CD4-positive, alpha-beta T cell treated with Interleukin-1 beta for 1 hour (primary cell): ENCODE measurements around the gene CERS6.

Source experiments
- DNase-seq, 2 donors: peaks; one replicate each; pipeline ENCODE4 v3.0.0-alpha.2; 2020 to 2022

Gene CERS6

DNA sequence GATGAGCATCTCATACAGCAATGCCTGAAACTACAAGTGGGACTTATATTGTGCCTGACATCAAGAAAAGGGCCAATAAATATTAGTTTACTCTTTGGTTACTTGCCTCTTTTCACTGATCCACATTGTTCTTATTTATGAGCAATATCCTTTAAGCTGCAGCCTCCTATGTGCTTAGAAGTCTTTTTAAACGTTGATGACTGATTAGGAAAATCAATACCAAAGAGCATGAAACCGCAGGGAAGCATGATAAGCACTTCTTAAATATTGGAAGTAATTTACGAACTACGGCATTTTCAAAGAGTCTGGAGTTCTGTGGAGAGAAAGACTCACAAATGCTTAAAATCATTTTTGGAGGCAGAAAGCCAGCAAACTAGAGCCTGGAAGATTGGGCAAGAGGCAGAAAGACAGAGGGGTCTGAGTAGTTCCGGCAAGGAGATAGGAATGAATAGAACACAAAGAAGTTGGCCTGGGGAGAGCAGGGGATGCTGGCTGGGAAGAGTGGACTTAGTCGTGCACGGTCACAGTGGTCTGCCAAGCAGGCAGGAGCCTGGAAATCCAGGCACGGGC, 223.8 kb downstream of the CERS6 start:
- no peak for DNase-seq

DNA sequence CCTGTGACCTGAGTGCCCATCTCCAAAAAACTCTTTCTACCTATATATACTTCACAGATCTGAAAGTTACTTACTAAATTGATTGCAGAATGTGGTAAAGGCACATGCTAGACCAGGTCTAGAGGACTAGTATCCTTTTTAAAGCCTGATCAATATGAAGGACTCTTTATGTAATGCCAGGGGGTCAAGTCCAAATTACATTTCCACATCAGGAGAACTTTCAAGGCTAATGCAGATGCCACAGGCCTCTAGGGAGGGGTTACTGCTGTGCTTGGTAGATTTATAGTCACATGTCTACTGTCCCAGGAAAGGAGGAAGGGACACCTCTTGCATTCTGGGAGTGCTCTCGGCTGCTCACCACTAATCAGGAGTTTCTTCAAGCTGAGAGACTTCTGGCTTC, 227.9 kb downstream of the CERS6 start:
- no peak for DNase-seq

DNA sequence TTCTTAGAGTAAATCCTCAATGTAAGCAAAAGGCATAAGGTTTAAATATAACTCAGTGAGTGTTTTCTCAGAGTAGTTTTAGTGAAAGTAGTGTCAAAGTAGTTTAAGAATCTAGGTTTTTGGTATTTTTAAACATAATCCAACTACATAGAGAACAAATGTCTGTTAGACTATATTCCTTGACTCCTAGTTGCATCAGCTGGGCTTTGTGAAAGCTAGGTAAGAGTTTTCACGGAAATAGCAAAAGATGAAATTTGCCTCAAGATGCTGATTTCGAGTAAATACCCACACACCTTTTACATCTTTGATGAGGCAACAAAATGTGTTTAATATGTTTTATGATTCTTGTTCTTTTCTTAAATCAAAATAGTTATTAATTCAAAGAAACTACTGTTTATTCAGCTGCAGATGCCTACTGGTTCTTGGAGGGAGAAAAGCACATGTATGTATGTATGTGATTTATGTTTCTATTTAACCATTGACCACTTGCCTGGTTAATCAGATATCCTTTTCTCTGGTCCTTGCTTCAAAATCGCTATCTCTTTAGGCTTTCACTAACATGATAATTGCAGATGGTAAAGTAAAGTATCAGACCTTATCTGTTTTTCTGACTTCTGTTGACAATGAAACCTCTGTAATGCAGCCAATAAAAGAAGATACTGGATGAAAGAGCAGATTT, 229.0 kb downstream of the CERS6 start:
- DNase-seq: no peak

DNA sequence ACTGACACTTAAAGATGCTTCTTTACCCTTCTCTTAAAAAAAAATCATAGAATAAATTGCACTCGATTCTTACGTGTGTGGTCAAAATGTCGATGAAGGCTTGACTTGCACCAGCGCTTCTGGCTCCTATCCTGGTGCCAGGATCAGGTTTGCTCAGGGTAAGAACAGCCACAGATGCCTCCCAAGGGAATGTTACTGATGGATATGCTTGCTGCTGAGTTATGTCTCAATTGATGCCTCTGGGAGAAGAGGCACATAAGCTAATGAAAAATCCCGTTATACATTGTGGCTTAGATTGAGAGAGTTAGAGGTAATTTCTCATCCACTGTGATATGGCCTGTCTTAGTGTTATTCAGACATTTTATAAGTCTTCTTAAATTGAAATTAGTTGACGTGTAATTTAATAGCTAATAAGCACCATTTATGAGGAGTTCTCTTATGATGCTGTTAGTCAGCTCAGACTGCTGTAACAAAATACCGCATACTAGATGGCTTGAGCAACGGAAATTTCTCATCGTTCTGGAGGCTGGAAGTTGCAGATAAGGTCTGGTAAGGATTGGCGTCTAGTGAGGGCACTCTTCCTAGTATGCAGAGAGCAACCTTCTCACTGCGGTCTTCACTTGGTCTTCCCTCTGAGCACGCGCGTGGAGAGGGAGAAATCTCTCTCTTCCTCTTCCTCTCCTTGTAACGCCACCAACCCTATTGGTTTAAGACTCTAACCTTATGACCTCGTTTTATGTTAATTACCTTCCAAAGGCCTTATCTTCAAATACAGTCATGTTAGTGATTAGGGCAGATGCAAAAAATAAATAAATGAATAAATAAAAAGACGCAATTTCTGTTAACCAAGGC, 229.8 kb downstream of the CERS6 start:
- peak in 1 of 2 donors; percentile 10 for DNase-seq

DNA sequence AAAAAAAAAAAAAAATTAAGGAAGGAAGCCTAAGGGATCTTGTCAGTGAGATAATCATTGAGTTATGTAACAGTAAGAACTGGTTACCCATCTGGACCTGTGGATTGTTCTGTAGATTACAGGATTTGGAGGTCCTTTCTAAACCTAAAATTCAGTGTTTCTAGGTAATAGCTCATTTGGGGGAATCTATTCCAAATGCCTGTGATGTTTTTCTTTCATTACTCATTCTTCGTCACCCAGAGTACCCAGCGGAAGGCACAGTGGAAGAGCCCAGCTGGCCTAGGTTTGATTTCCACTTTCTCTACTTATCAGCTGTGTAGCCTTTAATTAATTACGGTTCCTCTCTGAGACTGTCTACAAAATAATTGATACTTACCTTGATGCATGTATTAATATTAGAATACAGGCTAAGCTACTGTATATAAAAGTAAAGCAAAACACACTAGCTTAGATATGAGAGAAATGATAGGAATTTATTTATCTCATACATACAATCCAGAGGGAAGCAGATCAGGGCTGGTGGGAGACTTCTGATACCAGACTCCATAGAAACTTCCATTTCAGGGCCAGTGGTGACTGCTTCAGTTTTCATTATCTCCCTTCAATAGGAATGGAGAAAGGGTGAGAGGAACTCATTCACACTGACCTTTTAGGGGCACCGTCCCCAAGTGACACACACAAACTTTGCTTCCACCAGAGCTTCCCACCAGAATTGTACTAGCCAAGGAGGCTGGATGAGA, 230.6 kb downstream of the CERS6 start:
- no peak for DNase-seq

- DNase-seq: peak; percentile 11 to 12
Observed at GRCh38 chr2:168687314-168687713, 231.2 kb downstream of the CERS6 start.

DNA sequence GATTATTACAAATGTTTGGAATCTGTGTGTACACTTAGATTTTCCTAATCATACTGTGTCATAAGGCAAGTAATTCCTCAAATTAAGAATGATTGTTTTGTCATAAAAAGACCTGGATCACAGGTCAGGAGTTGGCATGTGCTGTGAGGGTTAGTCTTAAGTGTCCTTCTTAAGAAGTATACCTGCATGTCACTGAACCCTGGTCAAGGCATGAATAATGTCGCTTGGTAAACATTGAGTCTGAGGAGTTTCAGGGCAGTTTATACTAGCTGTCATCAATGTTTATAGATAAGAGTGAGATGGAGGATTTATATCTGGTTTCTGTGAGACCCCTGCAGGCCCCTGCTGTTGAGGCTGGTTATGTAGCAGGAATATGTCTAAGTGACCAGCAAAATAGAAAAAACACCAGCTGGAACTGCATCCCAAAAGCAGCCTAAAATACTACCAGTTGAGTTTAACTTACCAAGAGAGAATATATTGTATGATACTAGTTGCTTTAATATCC, 234.4 kb downstream of the CERS6 start:
- DNase-seq: no peak

DNA sequence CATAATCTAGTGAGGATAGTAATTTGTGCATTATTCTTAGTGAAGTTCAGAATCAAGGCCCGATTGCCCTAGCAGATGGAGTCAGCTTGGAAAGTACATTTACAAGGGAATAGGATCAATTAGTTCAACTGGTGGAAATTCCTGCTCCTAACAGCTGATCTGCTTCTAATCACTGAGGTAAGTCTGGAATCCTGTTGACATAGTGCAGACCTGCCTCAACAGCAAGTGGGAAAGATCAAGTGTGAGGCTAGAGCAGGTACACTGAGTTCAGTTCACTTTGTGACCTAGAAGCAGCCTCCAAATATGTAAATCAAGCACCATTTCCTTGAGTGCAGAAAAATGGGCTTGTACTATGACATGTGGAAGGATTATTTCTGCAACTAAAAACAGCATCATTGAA, 235.1 kb downstream of the CERS6 start:
- no peak for DNase-seq

GRCh38 chr2:168692132-168692744, 236.2 kb downstream of the CERS6 start:
- no peak for DNase-seq

GRCh38 chr2:168694173-168694572, 238.1 kb downstream of the CERS6 start:
- no peak for DNase-seq

DNA sequence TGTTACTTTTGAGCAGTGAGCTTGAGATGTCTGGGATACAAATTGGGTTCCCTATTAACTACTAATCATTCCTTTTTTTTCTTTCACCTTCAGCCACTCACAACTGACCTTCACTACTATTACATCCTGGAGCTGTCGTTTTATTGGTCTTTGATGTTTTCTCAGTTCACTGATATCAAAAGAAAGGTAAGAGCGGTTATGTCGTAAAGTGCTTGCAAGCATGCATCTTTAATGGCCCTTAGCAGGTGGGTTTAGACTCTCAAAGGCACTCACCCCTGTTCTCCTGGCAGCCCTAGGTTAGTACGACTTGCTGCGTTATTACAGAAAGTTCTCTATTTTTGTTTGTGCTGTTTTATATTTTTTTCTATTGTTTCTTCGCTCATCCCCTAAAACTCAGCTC, 238.8 kb downstream of the CERS6 start:
- no peak for DNase-seq

DNA sequence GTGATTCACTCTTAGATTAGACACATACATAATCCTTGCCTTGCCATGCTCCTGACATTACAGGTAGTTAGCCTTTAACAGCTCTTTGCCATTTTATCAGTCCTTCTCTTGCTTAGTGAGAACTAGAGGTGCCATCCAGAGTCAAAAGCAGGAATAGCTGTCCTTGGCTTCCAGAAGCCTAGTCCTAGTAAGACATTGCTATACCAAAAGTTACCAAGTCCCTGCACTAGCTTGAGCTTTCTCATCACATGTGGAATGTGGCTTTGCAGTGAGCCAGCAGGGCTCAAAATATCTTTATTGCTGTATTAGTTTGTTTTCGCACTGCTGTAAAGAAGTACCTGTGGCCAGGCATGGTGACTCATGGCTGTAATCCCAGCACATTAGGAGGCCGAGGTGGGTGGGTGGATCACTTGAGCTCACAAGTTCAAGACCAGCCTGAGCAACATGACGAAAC, 241.6 kb downstream of the CERS6 start:
- no peak for DNase-seq

- DNase-seq: no peak
Observed at GRCh38 chr2:168698969-168699368, 242.9 kb downstream of the CERS6 start.

DNA sequence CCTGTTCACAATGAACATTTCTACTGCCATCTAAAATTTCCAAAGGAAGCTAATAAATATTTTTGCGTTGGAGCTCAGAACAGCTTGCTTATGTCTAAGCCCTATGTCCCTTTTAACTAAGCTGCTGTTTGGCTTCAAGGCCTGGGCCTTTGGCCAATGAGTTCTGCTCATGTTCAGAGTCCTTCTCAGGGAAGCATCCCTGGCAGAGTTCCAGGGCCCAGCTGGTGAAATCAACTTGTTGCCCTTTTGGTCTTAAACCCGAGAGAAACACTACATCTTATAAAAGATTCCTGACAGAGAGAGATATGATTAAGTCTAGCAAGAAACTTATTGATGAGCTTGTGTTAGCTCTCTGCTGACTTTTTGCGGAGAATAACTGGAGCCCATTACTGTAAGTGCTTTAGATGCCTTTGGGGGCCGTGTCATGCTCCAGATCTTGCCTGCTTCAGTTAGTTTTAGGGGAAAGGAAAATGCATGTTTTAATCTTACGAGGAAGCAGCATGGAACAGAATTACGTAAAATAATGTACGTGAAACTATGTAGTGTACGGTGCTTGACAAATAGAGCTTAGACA, 243.9 kb downstream of the CERS6 start:
- DNase-seq: no peak

DNA sequence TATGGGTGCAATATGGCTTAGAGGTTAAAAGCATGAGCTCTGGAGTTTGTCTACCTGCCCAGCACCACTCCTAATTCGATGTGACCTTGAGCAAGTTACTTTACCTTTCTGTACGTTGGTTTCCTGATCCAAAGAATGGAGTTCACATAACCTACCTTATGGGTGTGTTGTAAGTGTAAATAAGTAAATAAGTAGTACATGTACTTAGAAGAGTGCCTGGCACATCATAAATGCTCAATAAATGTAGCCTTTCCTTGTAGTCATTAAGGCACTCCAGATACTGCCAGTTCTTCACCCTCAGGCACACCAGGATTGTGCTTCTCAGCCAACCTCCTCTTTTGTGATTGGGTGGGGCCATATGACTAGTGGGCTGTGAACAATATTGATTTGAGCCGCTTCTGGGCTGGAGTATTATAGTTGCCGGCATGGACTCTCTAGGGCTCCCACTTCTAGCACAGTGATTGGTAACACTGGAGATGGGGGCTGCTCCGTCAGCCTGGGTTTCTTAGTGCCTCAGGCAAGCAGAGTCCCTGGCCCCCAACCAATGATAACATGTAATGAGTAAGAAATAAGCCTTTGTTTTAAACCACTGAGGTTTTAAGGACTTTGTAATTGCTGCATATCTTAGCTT, 244.7 kb downstream of the CERS6 start:
- DNase-seq: no peak

GRCh38 chr2:168702579-168702978, 246.5 kb downstream of the CERS6 start:
- DNase-seq: no peak

- no peak for DNase-seq
Observed at GRCh38 chr2:168703926-168704325, 247.9 kb downstream of the CERS6 start.

DNA sequence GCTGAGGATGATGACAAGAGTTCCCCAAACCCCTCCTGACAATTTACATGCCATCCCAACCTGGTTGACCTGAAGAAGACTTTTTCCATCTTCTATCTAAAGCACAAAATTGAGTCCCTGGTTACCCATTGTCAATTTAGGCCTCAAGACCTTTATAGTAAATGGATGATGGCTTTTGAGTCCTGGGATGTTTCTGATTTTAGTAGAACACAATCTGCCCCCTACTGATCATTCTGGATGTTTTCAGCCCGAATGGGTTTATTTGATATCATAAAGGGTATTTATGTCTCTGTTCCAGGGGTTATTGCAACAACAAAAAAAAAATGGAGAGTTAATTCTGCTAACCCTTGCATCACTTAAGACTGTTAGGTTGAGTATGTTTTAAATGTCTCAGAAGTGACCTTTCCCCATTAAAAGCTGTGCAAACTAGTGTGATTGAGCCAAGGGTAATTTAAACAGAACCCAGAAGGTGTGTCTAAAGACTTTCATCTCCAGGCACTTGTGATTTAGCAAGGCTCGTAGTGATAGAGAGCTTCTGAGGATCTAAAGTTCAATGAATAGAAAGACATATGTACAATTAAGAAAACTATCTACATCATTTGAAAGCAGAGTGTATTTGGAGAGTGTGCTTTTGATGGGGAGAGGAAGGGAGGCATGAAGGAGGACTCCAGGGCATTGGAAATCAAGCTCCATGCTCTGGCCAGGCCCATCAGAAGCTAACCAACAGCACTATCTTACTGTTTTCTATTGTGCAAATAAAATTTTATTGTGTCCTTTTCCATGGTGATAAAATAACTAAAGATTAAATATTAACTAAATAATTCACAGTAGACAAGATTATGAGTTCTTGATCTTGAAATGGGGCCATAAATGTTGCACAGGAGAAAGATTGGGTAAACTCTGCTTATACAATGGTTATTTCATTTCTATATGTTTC, 249.7 kb downstream of the CERS6 start:
- DNase-seq: peak in 1 of 2 donors; percentile 10

DNA sequence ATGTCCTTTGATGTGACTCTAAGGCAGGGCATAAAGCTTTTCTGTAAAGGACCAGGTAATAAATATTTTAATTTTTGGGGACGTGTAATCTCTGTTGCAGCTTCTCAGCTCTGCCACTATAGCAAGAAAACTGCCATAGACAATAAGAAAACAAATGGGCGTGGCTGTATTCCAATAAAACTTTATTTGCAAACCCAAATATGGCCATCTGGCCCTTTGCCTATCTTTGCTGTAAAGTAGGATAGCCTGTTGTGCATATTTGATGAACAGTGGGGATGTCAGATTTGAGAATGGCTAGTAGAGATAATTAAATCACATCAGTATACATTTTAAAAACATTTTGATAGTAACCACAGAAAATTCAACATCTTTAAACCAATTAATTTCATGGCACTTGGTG, 250.7 kb downstream of the CERS6 start:
- DNase-seq: no peak

DNA sequence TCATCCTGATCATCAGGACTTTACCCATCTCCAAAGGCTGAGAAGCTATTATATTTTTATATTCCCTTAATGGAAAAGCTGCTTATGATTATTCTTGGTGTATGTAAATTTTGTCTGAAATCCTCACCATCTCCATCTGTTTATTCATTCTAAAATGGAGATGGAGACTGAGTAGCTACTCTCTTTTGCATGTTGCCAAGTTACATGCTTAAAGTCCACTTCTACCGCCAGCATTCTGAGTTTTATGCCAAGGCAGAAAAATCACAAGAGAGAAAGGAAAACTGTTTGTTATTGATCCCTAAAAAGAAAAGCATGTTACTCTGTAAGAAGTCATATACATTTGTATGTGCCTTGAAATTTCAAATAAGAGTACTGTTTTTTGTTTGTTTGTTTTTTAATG, 252.0 kb downstream of the CERS6 start:
- no peak for DNase-seq
